Cerebellar nuclear complex (tissue), 1 donor: ENCODE measurements around the gene ENDOD1.
"Not testable (repeated sequence)": the region's sequence is repeated elsewhere in the genome, so short reads cannot be mapped to it uniquely, and the experiment has no call there.

Source experiments
- DNase-seq, 2 experiments: peaks; one replicate each; lab custom pipeline; 2025; lab: John Stamatoyannopoulos, UW

Gene ENDOD1

DNA sequence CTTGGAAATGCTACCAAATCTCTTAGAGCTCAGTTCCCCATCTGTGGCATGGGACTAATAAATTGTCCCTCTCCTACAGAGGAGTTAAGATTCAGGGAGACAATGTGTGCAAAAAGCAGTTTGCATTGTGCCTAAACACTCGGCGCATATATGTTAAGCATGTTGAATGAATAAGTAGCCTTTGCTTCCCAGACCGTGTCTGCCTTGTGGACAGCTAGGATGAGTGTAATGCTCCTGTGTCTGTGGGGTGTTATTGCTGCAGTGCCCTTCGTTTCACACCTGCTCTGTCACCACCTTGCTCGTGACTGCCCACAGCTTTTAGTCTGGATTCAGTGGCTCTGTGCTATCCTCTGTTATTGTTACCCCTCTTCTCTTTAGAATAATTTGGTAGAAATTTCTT lies 14.1 kb downstream of the ENDOD1 start:
- no peak for DNase-seq

DNA sequence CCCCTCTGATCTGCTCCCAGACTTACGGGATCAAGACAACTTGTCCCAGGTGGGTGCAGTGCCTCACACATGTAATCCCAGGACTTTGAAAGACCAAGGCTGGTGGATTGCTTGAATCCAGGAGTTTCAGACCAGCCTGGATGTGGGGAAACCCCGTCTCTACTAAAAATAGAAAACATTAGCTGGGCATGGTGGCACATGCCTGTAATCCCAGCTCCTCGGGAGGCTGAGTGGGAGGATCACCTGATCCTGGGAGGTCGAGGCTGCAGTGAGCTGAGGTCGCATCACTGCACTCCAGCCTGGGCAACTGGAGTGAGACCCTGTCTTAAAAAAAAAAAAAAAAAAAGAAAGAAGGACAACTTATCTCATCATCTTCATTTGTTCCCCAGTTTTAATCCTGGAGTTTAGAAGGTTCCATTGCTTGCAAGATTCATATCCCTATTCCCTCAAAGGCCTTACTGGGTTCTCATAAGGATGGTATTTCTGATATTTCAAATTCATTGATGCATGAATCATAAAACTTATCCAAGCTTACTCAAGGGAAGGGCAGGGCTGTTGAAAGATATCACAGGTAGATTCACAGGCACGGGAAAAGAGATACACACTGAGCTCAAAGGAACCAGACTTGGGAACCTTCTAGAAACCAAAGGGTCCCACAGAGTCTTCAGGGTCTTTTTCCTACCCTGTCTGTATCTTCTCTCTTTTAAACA lies 14.6 kb downstream of the ENDOD1 start:
- DNase-seq, result no peak

DNA sequence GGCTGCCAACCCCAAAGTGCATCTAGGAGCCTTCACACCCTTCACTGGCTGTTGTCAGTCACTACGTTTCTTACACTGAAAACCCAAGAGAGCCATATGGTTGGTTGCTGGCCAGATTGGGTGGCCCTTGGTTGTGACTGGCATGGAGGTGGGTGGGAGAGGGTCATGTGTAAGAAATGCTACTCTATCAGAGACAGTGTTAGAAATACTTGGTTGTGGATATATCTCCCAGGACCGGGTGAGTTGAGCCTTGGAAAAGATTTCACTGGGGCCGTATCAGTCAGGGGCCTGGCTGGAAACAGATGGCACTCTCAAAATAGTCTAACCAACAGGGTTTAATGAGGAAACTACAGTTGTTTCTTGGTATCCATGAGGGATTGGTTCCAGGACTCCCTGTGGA lies 15.2 kb downstream of the ENDOD1 start:
- DNase-seq, result peak in 1 of 2 experiments; percentile 69

DNA sequence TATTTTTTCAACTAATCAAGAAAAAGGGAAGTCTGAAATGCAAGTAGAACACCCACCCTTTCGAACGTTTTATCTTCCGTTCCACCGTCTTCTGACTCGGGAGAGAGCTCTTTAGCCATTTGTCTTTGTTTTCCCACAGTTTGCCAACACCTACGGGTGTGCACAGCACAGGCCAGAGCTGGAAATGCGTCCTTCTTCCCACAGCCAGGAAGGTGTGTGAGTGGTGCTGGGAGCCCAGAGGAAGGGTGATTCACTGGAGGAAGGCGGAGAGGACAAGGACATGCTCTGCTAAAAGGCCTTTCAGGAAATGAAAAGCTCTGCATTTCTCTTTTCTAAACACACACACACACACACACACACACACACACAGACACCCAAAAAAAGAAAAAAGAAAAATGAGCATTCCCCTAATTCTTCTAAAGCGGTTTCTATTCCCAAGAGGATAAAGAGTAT lies 18.5 kb downstream of the ENDOD1 start:
- DNase-seq, result peak; percentile 53 to 59

DNA sequence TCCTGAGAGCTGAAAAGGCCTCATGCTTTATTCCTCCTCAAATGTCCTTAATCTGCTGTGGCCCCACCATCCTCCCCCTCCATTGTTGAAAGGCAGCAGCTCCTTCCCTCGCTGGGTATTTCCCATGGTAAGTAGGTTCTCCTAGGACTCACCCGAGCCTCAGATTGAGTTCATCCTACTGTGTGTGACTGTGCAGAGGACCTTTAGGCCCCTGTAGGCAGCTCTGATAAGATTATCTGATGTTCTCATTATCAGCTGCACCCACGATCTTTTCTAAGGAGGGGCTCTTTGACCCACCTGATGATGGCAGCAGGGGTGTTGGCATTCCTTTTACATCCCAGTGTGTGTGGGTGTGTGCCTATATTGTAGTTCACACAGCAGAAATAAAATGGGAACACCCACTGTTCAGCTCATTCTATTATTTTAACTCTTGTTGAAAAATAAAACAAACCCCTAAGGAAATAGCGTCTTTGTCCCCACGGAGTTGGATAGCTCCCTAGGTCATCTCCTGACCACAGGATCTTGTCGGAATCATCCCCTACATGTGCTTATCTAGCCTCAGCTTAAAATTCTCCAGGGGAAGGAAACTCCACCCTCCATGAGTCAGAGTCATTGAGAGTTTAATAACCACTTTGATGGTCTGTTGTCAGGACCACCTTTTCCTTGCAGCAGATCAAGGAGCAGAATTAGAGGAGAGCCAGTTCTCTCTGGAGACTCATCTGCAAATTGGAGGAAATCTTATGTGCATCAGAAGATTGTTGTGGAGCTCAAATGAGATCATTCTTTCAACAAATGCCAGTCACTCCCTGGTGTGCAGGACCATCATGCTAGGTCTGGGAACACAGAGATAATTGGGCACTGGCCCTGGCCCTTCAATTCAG lies 19.3 kb downstream of the ENDOD1 start:
- no peak for DNase-seq

DNA sequence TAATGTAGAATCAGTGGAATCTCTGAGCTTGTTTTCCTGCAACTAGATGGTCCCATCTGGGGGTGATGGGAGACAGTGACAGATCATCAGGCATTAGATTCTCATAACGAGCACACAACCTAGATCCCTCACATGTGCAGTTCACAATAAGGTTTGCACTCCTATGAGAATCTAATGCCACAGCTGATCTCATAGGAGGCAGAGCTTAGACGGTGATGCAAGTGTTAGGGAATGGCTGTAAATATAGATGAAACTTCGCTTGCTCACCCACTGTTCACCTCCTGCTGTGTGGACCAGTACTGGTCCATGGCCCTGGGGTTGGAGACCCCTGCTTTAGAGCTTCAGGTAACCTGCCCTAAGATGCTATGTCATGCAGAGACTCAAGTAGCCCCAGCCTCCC lies 21.8 kb downstream of the ENDOD1 start:
- not testable (repeated sequence) for DNase-seq

DNA sequence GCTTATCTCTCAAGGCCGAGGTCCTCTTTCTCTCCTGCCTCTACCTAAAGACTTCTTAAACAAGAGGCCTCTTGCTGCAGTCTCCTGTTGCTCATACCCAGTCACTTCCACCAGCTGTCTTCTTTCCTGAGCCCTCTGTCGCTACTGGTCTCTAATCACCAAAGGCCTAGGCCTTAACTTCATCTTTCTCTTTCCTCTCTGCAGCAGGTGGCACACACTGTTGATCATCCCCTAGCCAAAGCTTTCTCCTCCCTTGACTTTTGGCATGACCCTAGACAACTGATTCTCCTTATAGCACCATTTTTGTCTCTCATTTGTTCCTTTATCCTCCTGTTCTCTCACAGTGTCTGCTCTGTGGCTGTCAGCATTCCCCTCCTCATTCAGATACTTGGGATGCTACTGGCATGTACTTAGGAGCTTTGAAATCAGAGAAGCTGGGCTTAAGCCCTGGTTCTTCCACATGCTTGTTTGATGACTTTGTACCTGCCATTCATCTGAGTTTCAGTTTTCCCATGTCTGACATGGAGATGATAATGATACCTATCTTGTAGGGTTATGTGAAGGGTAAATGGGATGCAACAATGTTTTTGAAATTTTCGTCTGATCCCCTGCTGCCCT lies 22.4 kb downstream of the ENDOD1 start:
- DNase-seq, result no peak

DNA sequence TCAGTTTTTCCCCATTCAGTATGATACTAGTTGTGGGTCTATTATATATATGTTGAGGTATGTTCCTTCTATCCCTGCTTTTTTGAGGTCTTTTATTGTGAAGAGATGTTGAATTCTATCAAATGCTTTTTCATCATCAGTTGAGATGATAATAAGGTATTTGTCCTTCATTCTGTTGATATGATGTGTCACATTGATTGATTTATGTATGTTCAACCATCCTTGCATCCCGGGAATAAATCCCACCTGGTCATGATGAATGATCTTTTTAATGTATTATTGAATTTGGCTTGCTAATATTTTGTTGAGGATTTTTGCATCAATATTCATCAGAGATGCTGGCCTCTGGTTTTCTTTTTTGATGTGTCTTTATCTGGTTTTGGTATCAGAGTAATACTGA lies 26.0 kb downstream of the ENDOD1 start:
- no peak for DNase-seq

DNA sequence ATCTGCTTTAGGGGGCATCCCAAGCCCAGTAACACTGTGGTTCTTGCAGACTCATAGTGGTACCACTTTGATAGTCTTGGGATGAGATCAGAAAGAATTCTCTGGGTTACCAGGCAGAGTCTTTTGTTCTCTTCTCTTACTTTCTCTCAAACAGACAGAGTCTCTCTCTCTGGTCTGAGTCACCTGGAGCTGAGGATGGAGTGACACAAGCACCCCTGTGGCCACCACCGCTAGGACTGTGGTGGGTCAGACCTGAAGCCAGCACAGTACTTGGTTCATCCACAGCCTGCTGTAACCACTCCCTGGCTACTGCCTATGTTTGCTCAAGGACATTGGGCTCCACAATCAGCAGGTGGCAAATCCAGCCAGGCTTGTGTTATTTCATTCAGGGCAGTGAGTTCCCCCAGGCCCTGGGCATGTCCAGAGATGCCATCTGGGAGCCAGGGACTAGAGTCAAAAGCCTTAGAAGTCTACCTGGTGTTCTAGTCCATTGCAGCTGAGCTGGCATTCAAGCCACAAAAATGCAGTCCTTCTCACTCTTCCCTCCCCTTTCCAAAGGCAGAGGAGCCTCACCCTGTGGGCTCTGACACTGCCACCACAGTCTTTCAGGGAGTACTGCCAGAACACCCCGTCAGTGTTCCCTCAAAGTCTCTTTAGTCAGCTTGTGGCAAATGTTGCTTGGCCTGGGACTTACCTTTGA lies 29.9 kb downstream of the ENDOD1 start:
- no peak for DNase-seq

DNA sequence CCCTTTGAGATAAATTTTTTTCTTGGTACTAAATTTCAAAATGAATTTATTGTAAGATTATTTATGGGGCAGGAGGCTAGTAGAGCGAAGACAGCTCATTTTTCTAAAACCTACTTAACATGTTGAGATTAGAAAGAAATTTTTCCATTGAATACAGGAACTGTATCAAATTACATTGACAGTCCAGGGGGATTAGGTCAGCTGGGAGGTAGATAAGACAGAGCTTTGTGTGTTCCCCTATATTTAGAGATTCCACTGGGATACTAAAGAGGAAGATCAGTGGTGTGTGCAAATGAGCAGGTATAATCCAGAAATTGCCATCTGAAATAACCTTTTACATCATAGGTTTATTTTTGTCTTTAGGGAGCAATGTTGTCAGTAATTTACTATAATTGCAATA lies 32.1 kb downstream of the ENDOD1 start:
- no peak for DNase-seq

DNA sequence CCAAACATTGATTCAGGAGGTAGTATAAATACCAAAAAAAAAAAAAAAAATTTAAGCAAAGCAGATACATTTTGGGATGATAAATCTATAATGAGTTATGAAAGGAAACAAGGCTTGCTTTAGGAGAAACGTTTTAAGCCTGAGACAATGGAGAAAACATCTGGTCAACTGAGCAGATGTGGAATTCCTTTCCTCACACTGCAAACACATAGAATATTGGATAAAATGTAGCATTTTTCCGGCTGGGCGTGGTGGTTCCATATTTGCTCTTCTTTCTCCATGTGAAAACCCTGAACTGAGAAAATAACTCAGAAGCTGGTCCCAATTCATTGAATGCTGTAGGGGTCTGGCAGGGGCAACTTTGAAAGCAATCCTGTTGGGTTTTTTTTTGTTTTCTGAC lies 33.9 kb downstream of the ENDOD1 start:
- no peak for DNase-seq

DNA sequence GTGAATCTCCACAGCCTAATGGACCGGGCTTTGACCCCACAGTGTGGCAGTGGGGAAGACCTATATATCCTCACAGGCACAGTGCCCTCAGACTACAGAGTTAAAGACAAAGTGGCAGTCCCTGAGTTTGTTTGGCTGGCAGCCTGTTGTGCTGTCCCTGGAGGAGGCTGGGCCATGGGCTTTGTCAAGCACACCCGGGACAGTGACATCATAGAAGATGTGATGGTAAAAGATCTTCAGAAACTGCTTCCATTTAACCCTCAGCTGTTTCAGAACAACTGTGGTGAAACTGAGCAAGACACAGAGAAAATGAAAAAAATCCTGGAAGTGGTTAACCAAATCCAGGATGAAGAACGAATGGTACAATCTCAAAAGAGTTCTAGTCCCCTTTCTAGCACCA lies 39.0 kb downstream of the ENDOD1 start:
- no peak for DNase-seq

DNA sequence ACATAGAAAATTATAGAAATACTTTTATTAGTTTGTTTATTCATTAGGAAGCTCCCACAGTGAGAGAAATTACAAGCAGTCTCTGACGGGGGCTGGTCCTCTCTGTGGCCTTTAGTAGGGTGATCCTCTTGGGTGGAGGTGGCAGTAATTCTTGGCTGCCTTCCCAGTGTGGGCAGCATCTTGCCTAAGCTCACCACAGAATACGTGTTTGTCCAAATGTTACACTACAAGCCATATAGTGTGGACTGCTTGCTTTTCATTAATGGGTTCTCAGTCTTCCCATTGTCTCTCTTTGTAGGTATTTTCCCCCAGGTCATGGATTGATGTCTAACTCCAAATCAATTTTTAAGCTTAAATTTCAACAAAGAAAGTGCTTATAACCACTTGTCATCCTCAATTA lies 43.3 kb downstream of the ENDOD1 start:
- DNase-seq, result no peak

DNA sequence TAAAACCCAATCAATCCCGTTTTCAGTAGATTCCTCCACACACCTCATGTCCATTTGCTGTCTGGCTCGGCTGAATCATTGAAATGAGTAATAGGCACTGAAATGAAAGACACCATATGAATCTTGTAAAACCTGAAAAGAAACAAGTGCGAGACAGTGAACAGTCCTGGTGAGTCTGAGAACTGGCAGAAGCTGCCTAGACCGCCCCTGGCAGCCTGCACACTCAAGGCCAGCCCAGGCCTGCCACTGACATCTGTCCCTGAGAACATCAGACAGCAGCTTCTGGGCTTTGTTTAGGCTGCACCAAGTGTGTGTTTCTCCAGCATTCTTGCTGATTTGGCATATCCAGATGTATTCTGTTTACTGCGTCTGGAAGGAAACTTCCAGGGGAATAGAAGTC lies 44.8 kb downstream of the ENDOD1 start:
- no peak for DNase-seq

DNA sequence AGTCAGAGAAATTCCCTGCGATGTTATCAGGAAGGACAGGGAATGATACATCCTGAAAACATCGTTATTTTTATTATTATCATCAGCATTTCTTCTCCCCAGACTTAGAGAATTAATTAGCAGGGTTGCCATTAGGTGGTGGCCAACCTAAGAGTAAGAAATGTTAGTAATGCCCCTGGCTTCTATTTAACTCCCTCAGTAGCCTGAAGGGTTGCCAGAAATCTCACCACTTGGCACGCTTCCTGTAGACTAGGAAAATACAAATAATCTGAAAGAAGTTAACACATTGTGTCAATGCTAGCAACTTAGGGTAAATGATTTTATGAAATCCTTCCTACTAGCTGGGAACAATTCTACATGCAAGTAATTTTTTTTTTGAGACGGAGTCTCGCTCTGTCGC lies 45.5 kb downstream of the ENDOD1 start:
- no peak for DNase-seq

DNA sequence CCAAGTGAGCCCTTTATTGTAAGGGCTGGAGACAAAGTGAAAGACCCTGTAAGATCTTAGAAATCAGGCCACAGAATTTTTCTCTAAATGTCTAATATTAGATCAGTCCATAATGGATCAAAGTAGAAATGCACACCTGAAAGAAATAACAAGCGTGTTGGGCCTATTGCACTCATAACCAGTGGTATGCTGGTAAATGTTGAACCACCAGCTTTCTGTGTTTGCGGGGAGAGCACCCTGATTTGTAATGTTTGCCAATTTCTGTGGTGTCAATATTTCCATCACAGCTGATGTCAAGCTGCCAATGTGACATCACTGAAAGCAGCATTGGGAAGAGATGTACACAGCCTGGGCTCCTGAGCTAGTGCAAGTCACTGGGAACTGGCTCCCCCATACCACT lies 46.2 kb downstream of the ENDOD1 start:
- DNase-seq, result no peak

DNA sequence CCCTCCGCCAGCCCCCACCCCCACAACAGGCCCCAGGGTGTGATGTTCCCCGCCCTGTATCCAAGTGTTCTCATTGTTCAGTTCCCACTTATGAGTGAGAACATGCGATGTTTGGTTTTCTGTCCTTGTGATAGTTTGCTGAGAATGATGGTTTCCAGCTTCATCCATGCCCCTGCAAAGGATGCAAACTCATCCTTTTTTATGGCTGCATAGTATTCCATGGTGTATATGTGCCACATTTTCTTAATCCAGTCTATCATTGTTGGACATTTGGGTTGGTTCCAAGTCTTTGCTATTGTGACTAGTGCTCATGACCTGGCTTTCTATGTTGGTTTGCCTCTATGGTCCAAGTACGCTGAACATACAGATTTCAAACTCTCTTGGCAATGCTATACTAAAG lies 47.1 kb downstream of the ENDOD1 start:
- DNase-seq, result not testable (repeated sequence)

DNA sequence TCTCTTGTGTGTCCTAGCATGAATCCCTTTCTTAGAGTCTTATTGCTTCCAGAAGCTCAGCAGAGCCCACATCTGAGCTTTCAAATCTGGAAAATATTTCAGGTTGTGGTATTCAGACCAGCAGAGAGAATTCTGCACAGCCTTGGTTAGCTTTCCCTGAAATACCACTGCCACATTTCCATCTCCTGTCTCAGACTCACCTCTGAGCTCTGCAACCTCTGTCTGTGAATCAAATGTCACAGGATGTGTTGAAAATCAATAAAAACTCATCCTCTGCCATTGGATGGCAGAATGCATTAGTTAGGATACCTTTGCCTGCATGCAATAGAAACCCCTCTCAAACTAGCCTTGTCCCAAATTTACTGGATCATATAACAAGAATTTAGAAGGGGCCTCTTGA lies 47.7 kb downstream of the ENDOD1 start:
- DNase-seq, result no peak

DNA sequence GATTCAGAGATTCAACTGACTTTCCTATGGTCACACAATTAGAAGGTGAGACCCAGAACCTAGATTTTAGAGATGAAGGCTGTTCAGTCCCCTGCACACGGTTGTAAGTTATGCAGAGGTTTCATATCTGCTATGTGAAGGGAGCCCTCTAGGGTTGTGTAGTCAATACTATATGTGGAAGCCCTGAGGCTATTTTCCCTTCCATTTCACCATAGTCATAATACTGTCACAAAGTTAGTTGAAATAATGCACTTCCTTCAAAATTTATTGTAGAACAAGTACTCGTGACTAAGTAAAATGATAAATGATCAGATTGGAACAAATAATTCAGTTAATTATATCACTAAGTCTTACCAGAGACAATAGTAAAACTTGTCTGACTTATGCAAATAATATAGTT lies 48.8 kb downstream of the ENDOD1 start:
- DNase-seq, result no peak

DNA sequence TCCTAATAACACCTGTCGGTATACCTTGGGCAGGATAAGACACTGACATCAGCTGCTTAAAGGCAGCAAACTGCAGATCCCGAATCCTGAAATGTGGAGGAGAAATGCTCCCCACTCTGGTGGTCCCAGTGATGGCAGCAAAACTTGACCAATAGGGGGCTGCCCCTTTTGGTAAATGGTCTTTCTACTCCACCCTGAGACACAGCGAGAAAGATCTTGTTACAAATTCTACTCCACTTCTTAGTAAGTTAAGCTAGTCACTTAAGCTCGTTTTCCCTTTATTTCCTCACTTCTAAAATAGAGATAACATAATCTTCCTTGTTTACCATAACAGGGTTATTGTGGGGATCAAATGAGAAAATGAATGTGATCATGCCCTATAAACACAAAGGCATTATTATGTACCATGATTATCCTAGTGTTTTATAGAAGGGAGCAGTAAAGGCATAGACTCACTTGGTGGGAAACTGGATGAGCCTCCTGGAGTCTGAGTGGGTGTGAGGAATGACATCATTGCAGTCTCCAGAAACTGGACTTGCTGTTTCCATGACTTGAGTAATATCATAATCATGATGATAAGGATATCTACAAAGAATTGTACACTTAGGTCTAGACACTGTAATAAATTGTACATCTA lies 50.9 kb downstream of the ENDOD1 start:
- DNase-seq, result no peak

DNA sequence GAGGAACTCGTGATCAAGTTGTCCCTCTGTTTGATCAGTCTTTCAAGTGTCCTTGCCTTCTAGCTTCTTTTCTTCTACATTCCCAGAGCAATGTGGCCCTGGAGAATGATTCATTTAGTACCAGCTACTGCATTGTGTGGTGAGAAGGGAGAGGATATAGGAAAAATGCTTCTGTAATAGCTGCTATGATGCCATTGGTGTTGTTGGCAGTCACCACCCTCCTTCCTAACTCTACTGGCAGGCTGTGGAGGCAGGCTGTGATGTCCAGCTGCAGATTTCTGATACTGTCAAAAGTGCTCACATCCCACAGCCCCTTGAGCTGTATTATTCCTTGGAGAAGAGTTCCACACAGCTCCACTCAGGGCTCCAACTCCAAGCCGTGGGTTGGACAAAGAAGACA lies 52.8 kb downstream of the ENDOD1 start:
- DNase-seq, result no peak
